HepG2 (cell line): Measurements from ENCODE around the gene CRLF1. TPM values are rescaled to one million over a fixed set of nuclear protein-coding genes. Genes with fewer than 3 reads are reported as not detected.

ENCODE experiments used
- CCDC6 ChIP-seq: sonication (generic); formaldehyde crosslinking; IDR thresholded peaks from 2 replicates; pipeline ENCODE4 v1.8.1; 2022; ENCODE audit warnings: mild to moderate bottlenecking, missing genetic modification reagents, moderate library complexity
- FOXP1 ChIP-seq, 2 experiments: fragments of 450-650 bp in 1 of 2; IDR thresholded peaks; 2 replicates each; pipeline ENCODE4 v1.6.1; 2017 to 2018; ENCODE audit warnings: antibody characterized with exemption in 1 of 2
- KAT7 ChIP-seq: IDR thresholded peaks from 2 replicates; pipeline ENCODE4 v1.6.1; 2018; ENCODE audit warnings: borderline replicate concordance, missing compliant biosample characterization
- KDM6A ChIP-seq: IDR thresholded peaks from 2 replicates; pipeline ENCODE4 v1.6.1; 2016; ENCODE audit warnings: low read depth
- MXD1 ChIP-seq: sonication (generic); formaldehyde crosslinking; IDR thresholded peaks from 2 replicates; pipeline ENCODE4 v1.4.0; 2020; ENCODE audit warnings: mild to moderate bottlenecking, missing genetic modification reagents
- SCMH1 ChIP-seq: sonication (generic); formaldehyde crosslinking; IDR thresholded peaks from 2 replicates; pipeline ENCODE4 v1.9.0; 2021; ENCODE audit warnings: missing genetic modification reagents, mild to moderate bottlenecking, borderline replicate concordance
- TBX3 ChIP-seq: fragments of 450-650 bp; IDR thresholded peaks from 2 replicates; pipeline ENCODE4 v1.6.1; 2017; ENCODE audit warnings: antibody characterized with exemption, mild to moderate bottlenecking, inconsistent platforms, borderline replicate concordance
- ZBTB20 ChIP-seq: sonication (generic); formaldehyde crosslinking; IDR thresholded peaks from 2 replicates; pipeline ENCODE4 v1.8.1; 2023; ENCODE audit warnings: missing genetic modification reagents, low read depth, mild to moderate bottlenecking, borderline replicate concordance
- ZNF225 ChIP-seq: sonication (generic); formaldehyde crosslinking; IDR thresholded peaks from 2 replicates; pipeline ENCODE4 v1.4.0; 2020; ENCODE audit warnings: mild to moderate bottlenecking, missing genetic modification reagents
- ZNF253 ChIP-seq: sonication (generic); formaldehyde crosslinking; IDR thresholded peaks from 2 replicates; pipeline ENCODE4 v1.8.0; 2022; ENCODE audit warnings: mild to moderate bottlenecking, missing genetic modification reagents, borderline replicate concordance
- ZNF451 ChIP-seq: sonication (generic); formaldehyde crosslinking; IDR thresholded peaks from 2 replicates; pipeline ENCODE4 v1.5.0; 2020; ENCODE audit warnings: mild to moderate bottlenecking, missing genetic modification reagents
- ZNF749 ChIP-seq: sonication (generic); formaldehyde crosslinking; IDR thresholded peaks from 2 replicates; pipeline ENCODE4 v1.8.0; 2022; ENCODE audit warnings: mild to moderate bottlenecking, missing genetic modification reagents, moderate library complexity, borderline replicate concordance
- ZNF792 ChIP-seq: IDR thresholded peaks from 2 replicates; pipeline ENCODE4 v1.6.1; 2016
- polyA plus RNA-seq, 8 experiments: library from polyadenylated mRNA; depleted of rRNA in 3 of 8; stranded (reverse) in 7 of 8; unstranded in 1 of 8; fragments of >200 nt; fragmentation: Illumina TruSeq in 4 of 8; extraction: Trizol in 4 of 8; gene quantifications; 2 replicates each; pipeline versions ENCODE4 v1.2.1 to v1.2.3, GENCODE V29; 2011 to 2016; ENCODE audit warnings: low read depth in 4 of 8, missing spikeins in 1 of 8, mixed read lengths in 1 of 8; ENCODE audit not compliant: insufficient read depth in 1 of 8
- total RNA-seq, 5 experiments: library from RNA; depleted of rRNA; stranded (reverse); fragments of >200 nt; fragmentation: Illumina TruSeq; extraction: Trizol; gene quantifications; 2 replicates each; pipeline ENCODE4 v1.2.3, GENCODE V29; 2016; ENCODE audit warnings: low read depth in 1 of 5
- TF ChIP-seq, protein P1 (sequence below): sonication (generic); formaldehyde crosslinking; IDR thresholded peaks from 2 replicates; pipeline ENCODE4 v1.5.1; 2020; ENCODE audit warnings: mild to moderate bottlenecking, missing genetic modification reagents, borderline replicate concordance
- TF ChIP-seq, protein P2 (sequence below): sonication (generic); formaldehyde crosslinking; conservative IDR thresholded peaks from 2 replicates; pipeline ENCODE4 v1.4.0; 2020; ENCODE audit warnings: missing genetic modification reagents
- TF ChIP-seq, protein P3 (sequence below): sonication (generic); formaldehyde crosslinking; IDR thresholded peaks from 2 replicates; pipeline ENCODE4 v1.9.0; 2021; ENCODE audit warnings: missing genetic modification reagents, mild to moderate bottlenecking, borderline replicate concordance

CRLF1 gene
- total and polyA plus RNA-seq, 2 of the 13 experiments (the other 11 are each of a cell fraction or from before 2014, with no cell fraction given) = 217 to 296 TPM

- TF ChIP-seq, protein P1, sequence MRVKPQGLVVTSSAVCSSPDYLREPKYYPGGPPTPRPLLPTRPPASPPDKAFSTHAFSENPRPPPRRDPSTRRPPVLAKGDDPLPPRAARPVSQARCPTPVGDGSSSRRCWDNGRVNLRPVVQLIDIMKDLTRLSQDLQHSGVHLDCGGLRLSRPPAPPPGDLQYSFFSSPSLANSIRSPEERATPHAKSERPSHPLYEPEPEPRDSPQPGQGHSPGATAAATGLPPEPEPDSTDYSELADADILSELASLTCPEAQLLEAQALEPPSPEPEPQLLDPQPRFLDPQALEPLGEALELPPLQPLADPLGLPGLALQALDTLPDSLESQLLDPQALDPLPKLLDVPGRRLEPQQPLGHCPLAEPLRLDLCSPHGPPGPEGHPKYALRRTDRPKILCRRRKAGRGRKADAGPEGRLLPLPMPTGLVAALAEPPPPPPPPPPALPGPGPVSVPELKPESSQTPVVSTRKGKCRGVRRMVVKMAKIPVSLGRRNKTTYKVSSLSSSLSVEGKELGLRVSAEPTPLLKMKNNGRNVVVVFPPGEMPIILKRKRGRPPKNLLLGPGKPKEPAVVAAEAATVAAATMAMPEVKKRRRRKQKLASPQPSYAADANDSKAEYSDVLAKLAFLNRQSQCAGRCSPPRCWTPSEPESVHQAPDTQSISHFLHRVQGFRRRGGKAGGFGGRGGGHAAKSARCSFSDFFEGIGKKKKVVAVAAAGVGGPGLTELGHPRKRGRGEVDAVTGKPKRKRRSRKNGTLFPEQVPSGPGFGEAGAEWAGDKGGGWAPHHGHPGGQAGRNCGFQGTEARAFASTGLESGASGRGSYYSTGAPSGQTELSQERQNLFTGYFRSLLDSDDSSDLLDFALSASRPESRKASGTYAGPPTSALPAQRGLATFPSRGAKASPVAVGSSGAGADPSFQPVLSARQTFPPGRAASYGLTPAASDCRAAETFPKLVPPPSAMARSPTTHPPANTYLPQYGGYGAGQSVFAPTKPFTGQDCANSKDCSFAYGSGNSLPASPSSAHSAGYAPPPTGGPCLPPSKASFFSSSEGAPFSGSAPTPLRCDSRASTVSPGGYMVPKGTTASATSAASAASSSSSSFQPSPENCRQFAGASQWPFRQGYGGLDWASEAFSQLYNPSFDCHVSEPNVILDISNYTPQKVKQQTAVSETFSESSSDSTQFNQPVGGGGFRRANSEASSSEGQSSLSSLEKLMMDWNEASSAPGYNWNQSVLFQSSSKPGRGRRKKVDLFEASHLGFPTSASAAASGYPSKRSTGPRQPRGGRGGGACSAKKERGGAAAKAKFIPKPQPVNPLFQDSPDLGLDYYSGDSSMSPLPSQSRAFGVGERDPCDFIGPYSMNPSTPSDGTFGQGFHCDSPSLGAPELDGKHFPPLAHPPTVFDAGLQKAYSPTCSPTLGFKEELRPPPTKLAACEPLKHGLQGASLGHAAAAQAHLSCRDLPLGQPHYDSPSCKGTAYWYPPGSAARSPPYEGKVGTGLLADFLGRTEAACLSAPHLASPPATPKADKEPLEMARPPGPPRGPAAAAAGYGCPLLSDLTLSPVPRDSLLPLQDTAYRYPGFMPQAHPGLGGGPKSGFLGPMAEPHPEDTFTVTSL (CRISPR knock-in tag) = no peak
- TF ChIP-seq ZBTB20 (CRISPR knock-in tag) (peak; percentile 46; the same call in 1 of the 2 replicates), SCMH1 (no peak), KAT7 (CRISPR knock-in tag) (no peak), ZNF749 (CRISPR knock-in tag) (peak; percentile 61; the same call in 1 of the 2 replicates), FOXP1 (IDR thresholded peaks at IDR 0.05) (no peak), FOXP1 (CRISPR knock-in tag; IDR thresholded peaks at IDR 0.05) (no peak; the same call in 1 of the 2 replicates), CCDC6 (CRISPR knock-in tag) (no peak; the same call in 1 of the 2 replicates), ZNF253 (CRISPR knock-in tag) (0 out of 2 replicates have a peak, but pooled peaks have one; percentile 24), ZNF792 (CRISPR knock-in tag) (no peak), KDM6A (CRISPR knock-in tag) (no peak), ZNF225 (CRISPR knock-in tag) (no peak), ZNF451 (CRISPR knock-in tag) (peak; percentile 29; the same call in 1 of the 2 replicates), MXD1 (CRISPR knock-in tag) (0 out of 2 replicates have a peak, but pooled peaks have one; percentile 32), TBX3 (peak; percentile 52; the same call in 1 of the 2 replicates)
- TF ChIP-seq, protein P2, sequence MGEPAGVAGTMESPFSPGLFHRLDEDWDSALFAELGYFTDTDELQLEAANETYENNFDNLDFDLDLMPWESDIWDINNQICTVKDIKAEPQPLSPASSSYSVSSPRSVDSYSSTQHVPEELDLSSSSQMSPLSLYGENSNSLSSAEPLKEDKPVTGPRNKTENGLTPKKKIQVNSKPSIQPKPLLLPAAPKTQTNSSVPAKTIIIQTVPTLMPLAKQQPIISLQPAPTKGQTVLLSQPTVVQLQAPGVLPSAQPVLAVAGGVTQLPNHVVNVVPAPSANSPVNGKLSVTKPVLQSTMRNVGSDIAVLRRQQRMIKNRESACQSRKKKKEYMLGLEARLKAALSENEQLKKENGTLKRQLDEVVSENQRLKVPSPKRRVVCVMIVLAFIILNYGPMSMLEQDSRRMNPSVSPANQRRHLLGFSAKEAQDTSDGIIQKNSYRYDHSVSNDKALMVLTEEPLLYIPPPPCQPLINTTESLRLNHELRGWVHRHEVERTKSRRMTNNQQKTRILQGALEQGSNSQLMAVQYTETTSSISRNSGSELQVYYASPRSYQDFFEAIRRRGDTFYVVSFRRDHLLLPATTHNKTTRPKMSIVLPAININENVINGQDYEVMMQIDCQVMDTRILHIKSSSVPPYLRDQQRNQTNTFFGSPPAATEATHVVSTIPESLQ (CRISPR knock-in tag) = no peak
- TF ChIP-seq, protein P3, sequence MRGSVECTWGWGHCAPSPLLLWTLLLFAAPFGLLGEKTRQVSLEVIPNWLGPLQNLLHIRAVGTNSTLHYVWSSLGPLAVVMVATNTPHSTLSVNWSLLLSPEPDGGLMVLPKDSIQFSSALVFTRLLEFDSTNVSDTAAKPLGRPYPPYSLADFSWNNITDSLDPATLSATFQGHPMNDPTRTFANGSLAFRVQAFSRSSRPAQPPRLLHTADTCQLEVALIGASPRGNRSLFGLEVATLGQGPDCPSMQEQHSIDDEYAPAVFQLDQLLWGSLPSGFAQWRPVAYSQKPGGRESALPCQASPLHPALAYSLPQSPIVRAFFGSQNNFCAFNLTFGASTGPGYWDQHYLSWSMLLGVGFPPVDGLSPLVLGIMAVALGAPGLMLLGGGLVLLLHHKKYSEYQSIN = no peak
Observed at GRCh38 chr19:18610556-18611326, 4.1 kb upstream of the CRLF1 start (continued).
